Mesenchymal stem cell (in vitro differentiated cells and primary cell): ENCODE data around the gene CCDC149.
"Not testable (repeated sequence)": the region's sequence is repeated elsewhere in the genome, so short reads cannot be mapped to it uniquely, and the experiment has no call there.

ENCODE experiments used
- DNase-seq: peaks from one replicate; pipeline ENCODE4 v3.0.0-alpha.2; 2013
- H2AFZ ChIP-seq: one replicate; pipeline ENCODE4 v1.6.1; 2013; ENCODE audit warnings: low read depth, mild to moderate bottlenecking, control low read depth, inconsistent platforms, low read length, moderate library complexity
- H2AK5ac ChIP-seq: 2 replicates; pipeline ENCODE4 v1.6.1; 2013; ENCODE audit warnings: low read length, moderate library complexity, mild to moderate bottlenecking, inconsistent platforms; ENCODE audit not compliant: severe bottlenecking
- H2BK120ac ChIP-seq: one replicate; pipeline ENCODE4 v1.6.1; 2013; ENCODE audit warnings: low read depth, mild to moderate bottlenecking, inconsistent platforms, low read length, moderate library complexity
- H2BK12ac ChIP-seq, 2 experiments: one replicate each; pipeline ENCODE4 v1.6.1; 2013; ENCODE audit warnings: inconsistent platforms in 2 of 2, low read length in 2 of 2, mild to moderate bottlenecking in 2 of 2, moderate library complexity in 2 of 2, control low read depth in 1 of 2
- H2BK15ac ChIP-seq: one replicate; pipeline ENCODE4 v1.6.1; 2013; ENCODE audit warnings: mild to moderate bottlenecking, low read depth, inconsistent platforms; ENCODE audit not compliant: poor library complexity, severe bottlenecking
- H2BK5ac ChIP-seq: 2 replicates; pipeline ENCODE4 v1.6.1; 2013; ENCODE audit warnings: low read depth, mild to moderate bottlenecking, low read length, control low read depth, inconsistent platforms; ENCODE audit not compliant: poor library complexity, severe bottlenecking
- H3K14ac ChIP-seq, 2 experiments: one replicate each; pipeline ENCODE4 v1.6.1; 2013; ENCODE audit warnings: inconsistent platforms in 2 of 2, low read length in 2 of 2, control low read depth in 1 of 2, mild to moderate bottlenecking in 1 of 2, moderate library complexity in 1 of 2
- H3K18ac ChIP-seq, 2 experiments: one replicate each; pipeline ENCODE4 v1.6.1; 2013; ENCODE audit warnings: inconsistent platforms in 2 of 2, low read length in 2 of 2, control low read depth in 1 of 2, low read depth in 1 of 2, mild to moderate bottlenecking in 1 of 2
- H3K23ac ChIP-seq, 2 experiments: one replicate each; pipeline ENCODE4 v1.6.1; 2013; ENCODE audit warnings: inconsistent platforms in 2 of 2, low read length in 2 of 2, mild to moderate bottlenecking in 2 of 2, moderate library complexity in 2 of 2, control low read depth in 1 of 2
- H3K27ac ChIP-seq: 2 replicates; pipeline ENCODE4 v1.5.1; 2013; ENCODE audit warnings: mild to moderate bottlenecking, moderate library complexity, low read length, control low read depth, inconsistent platforms; ENCODE audit not compliant: poor library complexity, severe bottlenecking
- H3K27me3 ChIP-seq, 2 experiments: 2 replicates each; pipeline versions ENCODE4 v1.6.1 to v1.7.0; 2013; ENCODE audit warnings: low read length in 2 of 2, mild to moderate bottlenecking in 2 of 2, moderate library complexity in 2 of 2, control low read depth in 1 of 2, inconsistent platforms in 1 of 2; ENCODE audit not compliant: control insufficient read depth in 1 of 2, insufficient read depth in 1 of 2
- H3K36me3 ChIP-seq, 2 experiments: 2 replicates each; pipeline versions ENCODE4 v1.6.1 to v1.7.0; 2013; ENCODE audit warnings: low read length in 2 of 2, control low read depth in 1 of 2, inconsistent platforms in 1 of 2, low read depth in 1 of 2, mild to moderate bottlenecking in 1 of 2; ENCODE audit not compliant: insufficient read depth in 2 of 2, control insufficient read depth in 1 of 2
- H3K4ac ChIP-seq, 2 experiments: one replicate each; pipeline ENCODE4 v1.6.1; 2013; ENCODE audit warnings: inconsistent platforms in 2 of 2, low read length in 2 of 2, mild to moderate bottlenecking in 2 of 2, moderate library complexity in 2 of 2, control low read depth in 1 of 2, low read depth in 1 of 2
- H3K4me1 ChIP-seq: 2 replicates; pipeline ENCODE4 v1.6.1; 2013; ENCODE audit warnings: low read depth, low read length, control low read depth; ENCODE audit not compliant: control insufficient read depth, insufficient read depth
- H3K4me2 ChIP-seq: 2 replicates; pipeline ENCODE4 v1.6.1; 2013; ENCODE audit warnings: low read length, mild to moderate bottlenecking, inconsistent platforms; ENCODE audit not compliant: poor library complexity, severe bottlenecking
- H3K4me3 ChIP-seq, 2 experiments: 2 replicates each; pipeline versions ENCODE4 v1.5.1 to v1.7.0; 2013; ENCODE audit warnings: low read length in 2 of 2, mild to moderate bottlenecking in 2 of 2, control low read depth in 1 of 2, low read depth in 1 of 2; ENCODE audit not compliant: insufficient read depth in 1 of 2
- H3K79me1 ChIP-seq: replicated peaks from 2 replicates; pipeline ENCODE4 v1.6.1; 2013; ENCODE audit warnings: mild to moderate bottlenecking, control low read depth, low read length, inconsistent platforms; ENCODE audit not compliant: poor library complexity, severe bottlenecking
- H3K9ac ChIP-seq: 2 replicates; pipeline ENCODE4 v1.7.0; 2013; ENCODE audit warnings: mild to moderate bottlenecking, low read length, moderate library complexity
- H3K9me3 ChIP-seq: 2 replicates; pipeline ENCODE4 v1.7.0; 2013; ENCODE audit warnings: mild to moderate bottlenecking, low read length; ENCODE audit not compliant: control insufficient read depth
- H4K8ac ChIP-seq: one replicate; pipeline ENCODE4 v1.6.1; 2013; ENCODE audit warnings: inconsistent platforms, mild to moderate bottlenecking, low read length, moderate library complexity
- H4K91ac ChIP-seq: one replicate; pipeline ENCODE4 v1.6.1; 2013; ENCODE audit warnings: mild to moderate bottlenecking, low read length, inconsistent platforms
- WGBS: methylation state at CpG from one replicate; pipeline ENCODE4 v1.1.7; 2013; ENCODE audit warnings: mixed read lengths; 5-methylcytosine and 5-hydroxymethylcytosine counted together

Gene CCDC149

DNA sequence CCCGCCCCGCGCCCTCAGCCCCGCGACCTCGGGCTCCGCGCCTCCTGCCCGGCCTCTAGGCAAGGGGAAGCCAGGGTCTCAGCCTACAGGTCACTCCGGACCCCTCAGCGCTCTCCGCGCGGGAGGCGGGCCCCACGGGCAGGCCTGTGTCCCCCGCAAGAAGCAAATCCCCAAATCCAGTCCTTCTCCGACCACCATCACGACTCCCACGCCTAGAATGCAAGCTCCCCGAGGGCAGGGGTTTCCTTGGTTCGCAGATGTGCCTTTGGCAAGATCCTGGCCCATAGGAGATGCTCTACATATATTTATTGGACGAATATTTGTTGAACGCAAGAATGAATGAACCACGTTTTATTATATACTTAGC, 260 bp upstream of the CCDC149 start:
- Histone ChIP-seq H3K18ac (peak overlapping the region; percentile 14 to 85), H3K79me1 (peaks cover 5% of the 10 kb centered on the region), H2BK120ac (no peak overlapping the region), H4K8ac (peak overlapping the region; percentile 94), H3K14ac (no peak overlapping the region), H2BK15ac (peak overlapping the region; percentile 92), H3K23ac (no peak overlapping the region), H2BK5ac (no peak overlapping the region), H3K4me3 (peak overlapping the region; percentile 73 to 76), H3K4me2 (peak overlapping the region; percentile 67), H2BK12ac (peak overlapping the region in 1 of 2 experiments; percentile 90), H3K27ac (no peak overlapping the region), H2AK5ac (no peak overlapping the region), H3K36me3 (peaks cover 5 to 27% of the 10 kb centered on the region in 2 experiments), H3K9me3 (no peaks in the 10 kb centered on the region), H3K9ac (peak overlapping the region; percentile 92), H2AFZ (peak overlapping the region; percentile 93), H3K4me1 (peaks cover 15% of the 10 kb centered on the region), H3K4ac (peak overlapping the region; percentile 57 to 84), H4K91ac (peak overlapping the region; percentile 90), H3K27me3 (no peaks in the 10 kb centered on the region)
- 15% methylated on average over 22 of the region's 25 CpGs for WGBS
- DNase-seq: no peak

DNA sequence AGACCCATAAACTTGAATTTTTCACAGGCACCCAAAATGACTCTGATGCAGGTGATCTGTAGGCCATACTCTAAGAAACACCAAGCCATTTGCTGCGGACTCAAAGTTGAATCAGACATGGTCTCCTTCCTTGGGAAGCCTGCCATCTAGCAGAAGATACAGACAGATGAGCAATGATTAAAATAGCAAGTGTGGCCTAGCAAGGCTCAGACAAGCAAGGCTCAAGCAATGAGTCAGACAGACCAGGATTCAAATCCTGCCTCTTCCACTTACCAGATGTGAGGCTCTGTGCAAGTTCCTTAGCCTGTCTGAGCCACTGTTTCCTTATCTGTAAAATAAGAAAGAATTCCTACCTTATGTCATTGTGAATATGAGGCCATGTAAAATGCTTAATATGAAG, 2.3 kb downstream of the CCDC149 start:
- H3K79me1 ChIP-seq: peaks cover 5% of the 10 kb centered on the region
- H3K27ac ChIP-seq: no peak overlapping the region
- H3K18ac ChIP-seq: no peak overlapping the region
- no peak overlapping the region for H3K4ac ChIP-seq
- no peak for DNase-seq
- H3K14ac ChIP-seq: no peak overlapping the region
- peaks cover 7% of the 10 kb centered on the region for H3K4me1 ChIP-seq
- no peak overlapping the region for H3K9ac ChIP-seq
- WGBS: 94% methylated on average over 1 of the region's 1 CpG
- peaks cover 5 to 38% of the 10 kb centered on the region in 2 experiments for H3K36me3 ChIP-seq
- no peak overlapping the region for H2AFZ ChIP-seq
- H2BK15ac ChIP-seq: no peak overlapping the region
- H3K9me3 ChIP-seq: no peaks in the 10 kb centered on the region
- H3K4me2 ChIP-seq: no peak overlapping the region
- no peaks in the 10 kb centered on the region for H3K27me3 ChIP-seq
- H2AK5ac ChIP-seq: no peak overlapping the region
- H3K23ac ChIP-seq: no peak overlapping the region
- H4K8ac ChIP-seq: no peak overlapping the region
- no peak overlapping the region for H3K4me3 ChIP-seq
- no peak overlapping the region for H2BK12ac ChIP-seq
- no peak overlapping the region for H2BK120ac ChIP-seq
- H2BK5ac ChIP-seq: no peak overlapping the region
- H4K91ac ChIP-seq: no peak overlapping the region

DNA sequence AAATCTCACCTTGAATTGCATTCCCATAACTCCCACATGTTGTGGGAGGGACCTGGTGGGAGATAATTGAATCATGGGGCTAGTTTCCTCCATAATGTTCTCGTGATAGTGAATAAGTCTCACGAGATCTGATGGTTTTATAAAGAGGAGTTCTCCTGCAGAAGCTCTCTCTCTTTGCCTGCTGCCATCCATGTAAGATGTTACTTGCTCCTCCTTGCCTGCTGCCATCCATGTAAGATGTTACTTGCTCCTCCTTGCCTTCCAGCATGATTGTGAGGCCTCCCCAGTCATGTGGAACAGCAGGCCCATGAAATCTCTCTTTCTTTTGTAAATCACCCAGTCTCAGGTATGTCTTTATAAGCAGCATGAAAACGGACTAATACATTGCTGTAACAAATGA, 3.2 kb downstream of the CCDC149 start:
- not testable (repeated sequence) for H3K9ac ChIP-seq, H4K8ac ChIP-seq, H3K4me3 ChIP-seq, H4K91ac ChIP-seq, H3K4me2 ChIP-seq, H3K9me3 ChIP-seq, H3K79me1 ChIP-seq, DNase-seq, H3K27ac ChIP-seq, H2BK5ac ChIP-seq, H3K23ac ChIP-seq, H2BK12ac ChIP-seq, H2AK5ac ChIP-seq, H3K18ac ChIP-seq, H2BK120ac ChIP-seq, H2AFZ ChIP-seq, H3K27me3 ChIP-seq, H2BK15ac ChIP-seq, H3K14ac ChIP-seq, H3K4ac ChIP-seq, H3K4me1 ChIP-seq
- whole genome bisulfite sequencing: 92% methylated on average over 3 of the region's 3 CpGs
- peaks cover 5 to 38% of the 10 kb centered on the region in 2 experiments for H3K36me3 ChIP-seq

DNA sequence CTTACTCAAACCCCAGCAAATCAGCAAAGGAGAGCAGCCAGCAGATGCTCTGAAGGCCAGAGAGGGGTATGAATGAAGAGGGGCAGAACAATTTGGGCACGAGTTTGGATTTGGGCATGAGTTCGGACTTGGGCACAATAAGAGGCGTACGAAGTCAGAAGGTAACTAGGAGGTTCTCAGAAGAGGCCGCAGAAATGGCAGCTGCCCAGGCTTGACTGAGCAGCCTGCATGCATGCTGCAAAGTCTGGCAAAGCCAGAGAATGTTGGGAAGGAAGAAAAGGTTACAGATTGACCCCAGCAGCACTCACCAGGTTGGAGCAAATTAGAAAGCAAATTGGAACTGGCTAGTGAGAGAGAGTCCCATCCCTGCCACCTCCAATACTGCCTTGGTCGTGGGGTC, 15.2 kb downstream of the CCDC149 start:
- no peak overlapping the region for H3K23ac ChIP-seq
- no peak overlapping the region for H2BK120ac ChIP-seq
- no peak overlapping the region for H3K9ac ChIP-seq
- no peak overlapping the region for H4K8ac ChIP-seq
- no peak for DNase-seq
- H2BK15ac ChIP-seq: no peak overlapping the region
- H3K79me1 ChIP-seq: peaks cover 10% of the 10 kb centered on the region
- H3K4me1 ChIP-seq: peaks cover 5% of the 10 kb centered on the region
- H4K91ac ChIP-seq: no peak overlapping the region
- 88% methylated on average over 6 of the region's 6 CpGs for WGBS
- H3K4me3 ChIP-seq: no peak overlapping the region
- H3K9me3 ChIP-seq: no peaks in the 10 kb centered on the region
- H3K27ac ChIP-seq: no peak overlapping the region
- H2BK12ac ChIP-seq: no peak overlapping the region
- H3K18ac ChIP-seq: no peak overlapping the region
- no peak overlapping the region for H2BK5ac ChIP-seq
- H3K27me3 ChIP-seq: peaks cover 0 to 6% of the 10 kb centered on the region in 2 experiments
- no peak overlapping the region for H3K4me2 ChIP-seq
- H3K14ac ChIP-seq: no peak overlapping the region
- H3K4ac ChIP-seq: no peak overlapping the region
- peaks cover 5 to 15% of the 10 kb centered on the region in 2 experiments for H3K36me3 ChIP-seq
- H2AFZ ChIP-seq: no peak overlapping the region
- no peak overlapping the region for H2AK5ac ChIP-seq
